Kidney (tissue), 14 donors: Measurements from ENCODE around the gene KCNQ1. TPM values are rescaled to one million over a fixed set of nuclear protein-coding genes. Genes with fewer than 3 reads are reported as not detected.

Experiments
- DNase-seq, 5 donors: peaks; one replicate each; pipeline ENCODE4 v3.0.0-alpha.2; 2013 to 2020
- FAIRE-seq: peaks from 2 replicates; lab custom pipeline; 2012; peaks lifted over from hg19 to GRCh38; lab: Jason Lieb, UNC
- H3K27ac ChIP-seq, 2 donors: one replicate each; pipeline ENCODE4 v1.7.0; 2013; ENCODE audit warnings: low read depth in 2 of 2, low read length in 2 of 2, inconsistent platforms in 1 of 2
- H3K27me3 ChIP-seq: one replicate; pipeline ENCODE4 v1.7.1; 2013; ENCODE audit warnings: low read length, inconsistent platforms; ENCODE audit not compliant: control insufficient read depth, insufficient read depth
- H3K36me3 ChIP-seq, 3 donors: one replicate each; pipeline versions ENCODE4 v1.7.0 to v1.7.1; 2013; ENCODE audit warnings: low read length in 3 of 3, control low read depth in 1 of 3, inconsistent platforms in 1 of 3; ENCODE audit not compliant: insufficient read depth in 3 of 3, control insufficient read depth in 2 of 3
- H3K4me1 ChIP-seq, 3 donors: one replicate each; pipeline versions ENCODE4 v1.7.0 to v1.7.1; 2013; ENCODE audit warnings: low read length in 3 of 3, inconsistent platforms in 1 of 3, low read depth in 1 of 3; ENCODE audit not compliant: control insufficient read depth in 2 of 3, insufficient read depth in 2 of 3
- H3K4me3 ChIP-seq, 3 donors: one replicate each; pipeline versions ENCODE4 v1.7.0 to v1.8.1; 2013; ENCODE audit warnings: low read length in 3 of 3, control low read depth in 1 of 3, inconsistent platforms in 1 of 3
- H3K9ac ChIP-seq, 3 donors: one replicate each; pipeline versions ENCODE4 v1.7.0 to v1.7.1; 2013; ENCODE audit warnings: low read length in 3 of 3, control low read depth in 1 of 3, inconsistent platforms in 1 of 3
- H3K9me3 ChIP-seq, 3 donors: one replicate each; pipeline versions ENCODE4 v1.7.0 to v1.7.1; 2013; ENCODE audit warnings: low read length in 3 of 3, control low read depth in 1 of 3, inconsistent platforms in 1 of 3; ENCODE audit not compliant: control insufficient read depth in 2 of 3, insufficient read depth in 1 of 3
- intact Hi-C: fragments of 100-400 bp; cut with DNase I; formaldehyde crosslinking; loops from one replicate; pipeline ENCODE4 v1.11.1; 2022
- polyA plus RNA-seq: library from polyadenylated mRNA; stranded (reverse); fragments of 350-450 nt; fragmentation: Illumina TruSeq; extraction: RNeasy Lipid Tissue Mini Kit (QIAGEN cat#74804); gene quantifications from one replicate; pipeline ENCODE4 v1.2.3, GENCODE V29; 2014; ENCODE audit warnings: low read depth, low replicate concordance; ENCODE audit not compliant: insufficient read depth
- total RNA-seq: library from RNA; stranded (reverse); fragmentation: NEBNext Ultra II Directional; extraction: Animal tissue kit (Norgen Biotek cat#: 25700); gene quantifications from one replicate; pipeline ENCODE4 v1.2.1, GENCODE V29; 2021
- TF ChIP-seq, protein P1 (sequence below): IDR thresholded peaks from 3 replicates; pipeline ENCODE4 v1.5.1; 2012; ENCODE audit warnings: mild to moderate bottlenecking, moderate library complexity, borderline replicate concordance; ENCODE audit not compliant: insufficient read depth; ENCODE audit errors: extremely low read depth
- donor health status: control.
- donor health status: control.
- donor health status: control.
- donor health status: control.
- donor health status: control.
- donor health status: DM: yes; HTN: yes; CAD: no.
- donor health status: Normal renal cell carcinoma (clear cell type).

The KCNQ1 gene
- total and polyA plus RNA-seq, 2 donors from 2014 or later: 45.5 to 49.4 TPM

DNA sequence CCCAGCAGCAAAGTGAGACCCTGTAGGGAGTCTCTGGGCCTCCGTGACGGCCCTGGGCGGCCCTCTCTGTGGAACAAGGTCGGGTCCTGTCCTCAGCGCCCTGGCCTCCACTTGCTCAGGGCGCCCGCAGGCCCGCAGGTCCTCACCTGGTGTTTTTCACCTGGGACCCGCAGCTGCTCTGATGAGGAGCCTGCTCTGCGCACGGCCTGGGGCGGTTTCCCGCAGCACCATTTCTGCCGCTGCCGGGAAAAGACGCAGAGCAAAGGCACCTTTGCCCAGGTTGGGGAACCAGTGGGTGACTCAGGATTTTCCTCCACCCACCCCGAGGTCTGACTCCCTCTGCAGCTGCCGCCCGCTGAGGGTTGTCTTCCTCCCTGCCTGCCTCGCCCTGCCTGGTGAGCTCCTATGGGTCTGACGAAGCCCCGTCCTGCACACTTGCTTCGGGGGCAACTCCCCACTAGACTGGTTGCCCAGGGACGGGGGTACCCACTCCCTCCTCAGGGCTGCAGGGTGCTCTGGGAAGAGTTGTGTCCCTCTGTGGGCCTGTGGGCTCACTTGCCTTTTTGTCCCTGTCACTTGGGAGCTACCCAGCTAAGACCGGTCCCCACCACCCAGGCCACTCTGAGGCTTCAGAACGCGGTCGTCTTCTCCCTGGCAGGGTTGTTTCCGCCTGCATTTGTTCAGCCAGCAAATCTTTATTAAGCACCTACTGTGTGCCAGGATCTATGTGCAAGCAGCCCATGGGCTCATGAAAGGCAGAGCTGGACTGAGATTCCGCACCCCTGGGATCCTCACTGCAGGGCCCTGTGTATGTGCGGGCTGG lies 89.5 kb downstream of the KCNQ1 start:
- Histone ChIP-seq H3K9ac (no peak overlapping the region), H3K27ac (no peak overlapping the region), H3K36me3 (no peaks in the 10 kb centered on the region), H3K27me3 (no peaks in the 10 kb centered on the region), H3K4me3 (no peak overlapping the region), H3K9me3 (no peaks in the 10 kb centered on the region), H3K4me1 (peaks cover 0 to 15% (median 0%) of the 10 kb centered on the region in 3 donors)
- no peak for FAIRE-seq
- TF ChIP-seq, protein P1, sequence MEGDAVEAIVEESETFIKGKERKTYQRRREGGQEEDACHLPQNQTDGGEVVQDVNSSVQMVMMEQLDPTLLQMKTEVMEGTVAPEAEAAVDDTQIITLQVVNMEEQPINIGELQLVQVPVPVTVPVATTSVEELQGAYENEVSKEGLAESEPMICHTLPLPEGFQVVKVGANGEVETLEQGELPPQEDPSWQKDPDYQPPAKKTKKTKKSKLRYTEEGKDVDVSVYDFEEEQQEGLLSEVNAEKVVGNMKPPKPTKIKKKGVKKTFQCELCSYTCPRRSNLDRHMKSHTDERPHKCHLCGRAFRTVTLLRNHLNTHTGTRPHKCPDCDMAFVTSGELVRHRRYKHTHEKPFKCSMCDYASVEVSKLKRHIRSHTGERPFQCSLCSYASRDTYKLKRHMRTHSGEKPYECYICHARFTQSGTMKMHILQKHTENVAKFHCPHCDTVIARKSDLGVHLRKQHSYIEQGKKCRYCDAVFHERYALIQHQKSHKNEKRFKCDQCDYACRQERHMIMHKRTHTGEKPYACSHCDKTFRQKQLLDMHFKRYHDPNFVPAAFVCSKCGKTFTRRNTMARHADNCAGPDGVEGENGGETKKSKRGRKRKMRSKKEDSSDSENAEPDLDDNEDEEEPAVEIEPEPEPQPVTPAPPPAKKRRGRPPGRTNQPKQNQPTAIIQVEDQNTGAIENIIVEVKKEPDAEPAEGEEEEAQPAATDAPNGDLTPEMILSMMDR: no peak
- intact Hi-C loops: loop anchor here (5.0 kb wide), 1 partner anchor 107 kb away; no protein-coding TSS in a partner anchor
- DNase-seq: peak in 2 of 5 donors; percentile 72 to 75

DNA sequence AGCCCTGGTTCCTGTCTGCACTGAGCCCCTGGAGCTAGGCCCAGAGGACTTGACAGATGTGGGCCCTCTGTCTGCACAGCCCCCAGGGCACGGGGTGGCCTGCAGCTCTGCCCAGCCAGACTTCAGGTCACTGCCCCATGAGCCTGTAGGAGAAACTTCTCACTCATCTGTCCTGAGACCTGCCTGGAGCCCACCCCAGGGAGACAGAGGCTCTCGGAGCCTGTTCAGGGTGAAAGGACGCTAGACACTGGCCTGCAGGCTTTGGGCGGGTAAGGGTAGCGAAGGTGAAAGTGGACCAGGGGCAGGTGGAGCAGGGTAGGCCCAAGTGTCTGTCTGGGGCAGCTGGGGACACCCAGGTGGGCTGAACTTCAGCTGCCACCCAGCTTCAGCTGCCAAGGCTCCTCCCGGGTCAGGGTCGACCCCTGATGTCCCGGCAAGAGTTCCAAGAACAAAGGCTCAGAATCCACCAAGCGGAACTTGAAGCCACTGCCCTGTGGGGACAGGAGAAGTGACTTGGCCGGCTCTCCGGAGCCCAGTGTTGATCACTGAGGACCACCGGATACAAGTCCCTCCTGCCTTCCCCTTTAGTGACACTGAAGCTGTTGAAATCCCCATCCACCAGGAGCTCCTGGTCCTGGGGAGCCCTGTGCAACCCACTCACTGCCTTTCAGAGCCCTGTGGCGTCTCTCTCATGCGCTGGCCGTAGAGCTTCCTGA lies 90.3 kb downstream of the KCNQ1 start:
- Histone ChIP-seq H3K4me1 (peaks cover 0 to 15% (median 0%) of the 10 kb centered on the region in 3 donors), H3K4me3 (no peak overlapping the region), H3K27me3 (no peaks in the 10 kb centered on the region), H3K9me3 (no peaks in the 10 kb centered on the region), H3K36me3 (no peaks in the 10 kb centered on the region), H3K9ac (no peak overlapping the region), H3K27ac (no peak overlapping the region)
- intact Hi-C loops: loop anchor here (5.0 kb wide), 1 partner anchor 108 kb away; no protein-coding TSS in a partner anchor
- peak in 2 of 5 donors; percentile 55 to 66 for DNase-seq
- TF ChIP-seq, protein P1: no peak
- FAIRE-seq: no peak

DNA sequence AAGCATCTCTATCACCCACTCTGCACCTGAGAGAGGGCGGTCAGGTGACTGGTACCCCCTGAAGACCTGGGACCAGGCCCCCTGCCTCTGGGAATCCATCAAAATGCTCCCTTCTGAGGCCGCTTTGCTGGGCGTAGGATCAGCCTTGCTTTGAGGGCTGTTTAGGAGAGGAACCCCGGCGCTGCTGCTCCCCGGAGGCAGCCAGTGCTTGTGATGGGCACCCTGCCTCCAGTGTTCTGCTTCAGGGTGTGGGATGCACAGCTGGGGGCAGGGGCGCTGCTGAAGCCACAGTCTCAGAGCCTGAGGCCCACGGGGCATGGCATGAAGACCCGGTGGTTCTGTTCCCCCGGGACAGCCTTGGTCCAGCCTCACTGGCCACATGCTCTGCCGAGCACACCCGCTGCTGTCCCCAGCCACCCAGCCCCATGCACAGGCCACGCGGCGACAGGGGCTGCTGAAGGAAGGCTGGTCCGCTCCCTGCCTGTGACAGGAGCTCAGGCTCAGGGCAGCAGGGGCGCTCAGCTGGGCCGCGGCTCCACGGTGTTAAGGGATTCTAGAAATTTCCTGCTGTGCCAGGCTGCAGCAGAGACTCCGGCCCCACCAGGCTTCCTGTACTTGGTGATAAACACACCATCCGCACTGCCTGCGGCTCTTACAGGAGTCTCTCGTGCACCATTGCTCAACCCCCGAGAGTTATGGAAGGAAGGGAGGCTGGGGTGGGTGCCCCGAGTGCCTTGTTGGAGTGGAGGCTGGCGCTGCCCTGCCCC lies 91.0 kb downstream of the KCNQ1 start:
- Histone ChIP-seq H3K4me3 (no peak overlapping the region), H3K36me3 (no peaks in the 10 kb centered on the region), H3K27ac (no peak overlapping the region), H3K9ac (no peak overlapping the region), H3K4me1 (peaks cover 0 to 15% (median 0%) of the 10 kb centered on the region in 3 donors), H3K27me3 (no peaks in the 10 kb centered on the region), H3K9me3 (no peaks in the 10 kb centered on the region)
- intact Hi-C loops: no loop called here
- DNase-seq (peak in 2 of 5 donors; percentile 48 to 65), FAIRE-seq (no peak)
- TF ChIP-seq, protein P1: no peak
